Measurements from ENCODE around the gene TP53I3.
A peak's percentile ranks its signal among the peaks of the same experiment; 100 is the strongest.
"Not testable (repeated sequence)": the region's sequence is repeated elsewhere in the genome, so short reads cannot be mapped to it uniquely, and the experiment has no call there.

TP53I3 gene

GRCh38 chr2:24100732-24101131 is 16.1 kb upstream of the TP53I3 start:
- not testable (repeated sequence) for DNase-seq (ENCODE audit: low read depth)

DNA sequence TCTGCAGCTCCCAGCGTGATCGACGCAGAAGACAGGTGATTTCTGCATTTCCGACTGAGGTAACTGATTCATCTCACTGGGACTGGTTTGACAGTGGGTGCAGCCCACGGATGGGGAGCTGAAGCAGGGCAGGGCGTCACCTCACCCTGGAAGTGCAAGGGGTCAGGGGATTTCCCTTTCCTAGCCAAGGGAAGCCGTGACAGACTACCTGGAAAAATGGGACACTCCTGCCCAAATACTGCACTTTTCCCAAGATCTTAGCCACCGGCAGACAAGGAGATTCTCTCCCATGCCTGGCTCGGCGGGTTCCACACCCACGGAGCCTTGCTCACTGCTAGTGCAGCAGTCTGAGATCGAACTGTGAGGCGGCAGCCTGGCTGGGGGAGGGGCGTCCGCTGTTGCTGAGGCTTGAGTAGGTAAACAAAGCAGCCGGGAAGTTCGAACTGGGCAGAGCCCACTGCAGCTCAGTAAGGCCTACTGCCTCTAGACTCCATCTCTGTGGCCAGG is 10.6 kb upstream of the TP53I3 start:
- not testable (repeated sequence) for DNase-seq (ENCODE audit: low read depth)

DNA sequence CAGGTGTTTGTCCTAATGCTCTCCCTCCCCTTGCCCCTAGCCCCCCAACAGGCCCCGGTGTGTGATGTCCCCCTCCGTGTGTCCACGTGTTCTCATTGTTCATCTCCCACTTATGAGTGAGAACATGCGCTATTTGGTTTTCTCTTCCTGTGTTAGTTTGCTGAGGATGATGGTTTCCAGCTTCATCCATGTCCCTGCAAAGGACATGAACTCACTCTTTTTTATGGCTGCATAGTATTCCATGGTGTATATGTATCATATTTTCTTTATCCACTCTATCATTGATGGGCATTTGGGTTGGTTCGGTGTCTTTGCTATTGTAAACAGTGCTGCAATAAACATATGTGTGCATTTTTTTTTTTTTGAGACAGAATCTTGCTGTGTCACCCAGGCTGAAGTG is 8.6 kb upstream of the TP53I3 start:
- not testable (repeated sequence) for DNase-seq (ENCODE audit: low read depth)

GRCh38 chr2:24088821-24089359 is 4.3 kb upstream of the TP53I3 start:
- DNase-seq (ENCODE audit: low read depth) = no peak

- DNase-seq (ENCODE audit: low read depth) = no peak
Measured at GRCh38 chr2:24087032-24087431, 2.4 kb upstream of the TP53I3 start.

GRCh38 chr2:24086241-24086640 is 1.6 kb upstream of the TP53I3 start:
- no peak for DNase-seq (ENCODE audit: low read depth)

DNA sequence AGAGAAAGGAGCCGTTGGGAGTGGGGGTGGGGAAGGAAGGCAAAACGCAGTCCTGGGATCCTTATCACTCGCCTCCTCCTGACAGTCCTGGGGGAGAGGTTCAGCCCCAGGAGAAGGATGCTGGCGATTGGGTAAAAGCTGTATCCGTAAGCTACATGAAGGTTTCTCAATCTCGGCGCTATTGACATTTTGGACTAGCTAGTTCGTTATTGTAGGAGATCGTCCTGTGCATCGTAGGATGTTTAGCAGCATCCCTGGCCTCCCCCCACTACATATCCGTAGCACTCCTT is 511 bp upstream of the TP53I3 start:
- DNase-seq (ENCODE audit: low read depth) = no peak

DNA sequence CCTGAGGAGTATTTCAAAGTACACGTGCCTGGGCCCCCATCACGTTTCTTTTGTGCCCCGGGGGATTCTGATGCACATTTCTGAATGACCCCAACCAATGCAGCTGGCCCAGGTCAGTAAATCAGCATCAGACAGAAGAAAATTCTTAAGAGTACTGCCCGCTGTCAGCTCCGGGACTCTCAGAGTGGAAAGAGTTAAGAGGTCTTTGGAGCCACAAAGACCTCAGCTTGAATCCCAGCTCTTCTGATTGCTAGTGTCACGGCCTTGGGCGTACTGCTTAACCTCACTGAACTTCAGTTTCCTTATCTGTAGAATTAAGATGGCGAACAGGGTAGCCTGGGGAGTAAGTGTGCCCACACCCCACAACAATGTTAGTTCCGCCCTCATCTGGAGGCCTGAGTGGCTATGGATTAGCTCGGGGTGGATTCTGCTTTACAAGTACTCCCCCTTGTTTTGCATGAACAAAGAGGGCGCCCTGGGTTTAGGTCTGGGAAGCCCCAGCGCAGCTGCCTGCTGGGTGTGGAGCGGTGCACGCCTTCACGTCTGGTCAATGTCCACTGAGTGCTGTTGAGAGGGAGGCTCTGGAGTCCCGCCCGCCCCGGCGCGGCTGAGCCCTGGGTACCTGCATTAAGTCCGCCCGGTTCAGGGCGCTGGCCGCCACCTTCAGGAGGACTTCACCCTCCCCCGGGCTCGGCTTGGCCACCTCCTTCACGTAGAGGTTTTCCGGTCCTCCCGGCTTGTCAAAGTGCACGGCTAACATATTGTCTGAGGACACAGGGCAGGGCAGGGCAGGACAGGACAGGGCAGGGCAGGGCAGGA is 858 bp downstream of the TP53I3 start:
- DNase-seq (ENCODE audit: low read depth) = peak; percentile 56

GRCh38 chr2:24082787-24083566 is 1.7 kb downstream of the TP53I3 start:
- DNase-seq (ENCODE audit: low read depth) = no peak

DNA sequence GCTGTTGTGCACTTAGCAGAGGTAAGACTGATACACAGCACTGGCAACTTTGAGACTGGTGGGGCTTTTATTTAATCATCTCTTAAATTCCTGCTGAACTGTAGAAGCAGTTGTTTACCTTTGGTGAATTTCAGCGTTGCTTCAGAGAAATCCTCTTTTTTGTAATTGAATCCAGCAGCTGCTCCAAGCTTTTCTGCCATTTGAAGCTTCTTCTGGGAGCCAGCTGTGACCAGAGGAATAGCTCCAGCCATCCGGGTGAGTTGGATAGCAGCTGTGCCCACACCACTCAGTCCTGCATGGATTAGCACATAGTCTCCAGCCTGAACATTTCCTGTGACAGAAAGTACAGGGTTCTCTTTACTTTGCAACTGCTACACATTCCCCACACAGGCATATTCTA is 3.9 kb downstream of the TP53I3 start:
- no peak for DNase-seq (ENCODE audit: low read depth)

DNA sequence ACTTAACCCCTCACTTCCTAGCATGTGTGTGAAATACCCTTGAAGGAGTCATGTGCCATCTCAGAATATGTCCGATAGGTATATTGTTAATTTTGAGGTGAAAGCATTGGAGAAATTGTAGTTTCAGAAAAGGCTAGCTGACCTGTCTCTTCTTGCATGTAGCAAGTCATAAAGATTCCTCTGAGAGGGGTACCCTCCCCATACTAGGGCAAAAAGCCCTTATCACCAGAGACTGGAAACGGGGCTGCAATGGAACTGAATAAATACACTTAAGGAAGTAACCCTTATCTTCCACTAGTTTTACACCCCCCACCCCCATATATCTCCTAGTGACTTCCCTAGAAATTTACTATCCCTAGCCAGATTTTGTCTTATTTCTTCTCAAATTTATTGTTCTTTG is 6.8 kb downstream of the TP53I3 start:
- no peak for DNase-seq (ENCODE audit: low read depth)

- no peak for DNase-seq (ENCODE audit: low read depth)
Measured at GRCh38 chr2:24077535-24077877, 7.1 kb downstream of the TP53I3 start.

DNA sequence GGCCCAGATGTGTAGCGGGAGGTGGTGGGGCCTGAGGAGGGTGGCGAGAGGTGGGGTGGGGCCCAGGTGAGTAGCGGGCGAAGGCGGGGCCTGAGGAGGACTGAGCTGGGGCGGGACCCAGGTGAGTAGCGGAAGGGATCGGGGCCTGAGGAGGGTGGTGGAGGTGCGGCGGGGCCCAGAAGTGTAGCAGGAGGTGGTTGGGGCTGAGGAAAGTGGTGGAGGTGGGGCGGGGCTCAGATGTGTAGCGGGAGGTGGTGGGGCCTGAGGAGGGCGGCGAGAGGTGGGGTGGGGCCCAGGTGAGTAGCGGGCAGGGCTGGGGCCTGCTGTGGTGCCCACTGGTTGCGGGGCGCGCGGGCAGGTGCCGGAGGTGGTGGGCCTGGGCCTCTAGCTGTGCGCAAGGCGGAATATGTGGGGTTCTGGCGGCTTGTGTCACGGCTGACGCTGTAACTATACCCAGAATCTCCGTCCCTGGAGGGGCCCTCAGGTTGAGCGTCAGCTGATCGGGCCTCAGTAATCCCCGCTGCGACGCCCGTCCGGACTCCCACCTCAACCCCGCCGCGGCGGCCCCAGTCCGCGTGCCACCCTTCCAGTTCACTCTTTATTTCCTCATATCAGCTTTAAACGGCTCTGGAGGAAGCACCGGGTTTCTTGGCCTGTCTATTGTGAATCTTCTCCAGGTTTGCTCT is 7.6 kb downstream of the TP53I3 start:
- DNase-seq (ENCODE audit: low read depth) = no peak

GRCh38 chr2:24075915-24076848 is 8.5 kb downstream of the TP53I3 start, which contains the start of gene SF3B6:
TSS of gene SF3B6 (minus strand) at chr2:24076326. CDS start at chr2:24076229, 97 bp downstream.
- peak; percentile 97 for DNase-seq (ENCODE audit: low read depth)

DNA sequence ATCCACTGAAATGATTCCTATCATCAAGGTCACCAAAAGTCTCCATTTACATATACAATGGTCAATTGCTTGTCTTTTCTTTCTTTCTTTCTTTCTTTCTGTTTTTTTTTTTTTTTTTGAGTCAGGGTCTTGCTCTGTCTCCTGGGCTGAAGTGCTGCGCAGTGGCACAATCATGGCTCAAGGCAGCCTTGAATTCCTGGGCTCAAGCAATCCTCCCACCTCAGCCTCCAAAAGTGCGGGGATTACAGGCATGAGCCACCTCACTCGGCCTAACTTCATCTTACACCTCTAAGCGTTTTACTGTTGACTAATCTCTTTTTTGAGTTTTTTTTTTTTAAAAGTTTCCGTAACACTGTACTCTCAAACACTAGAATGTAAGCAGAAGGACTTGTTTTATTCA is 9.4 kb downstream of the TP53I3 start:
- no peak for DNase-seq (ENCODE audit: low read depth)

GRCh38 chr2:24073816-24074215 is 10.8 kb downstream of the TP53I3 start:
- no peak for DNase-seq (ENCODE audit: low read depth)

- DNase-seq (ENCODE audit: low read depth) = no peak
Measured at GRCh38 chr2:24072259-24072658, 12.4 kb downstream of the TP53I3 start.

DNA sequence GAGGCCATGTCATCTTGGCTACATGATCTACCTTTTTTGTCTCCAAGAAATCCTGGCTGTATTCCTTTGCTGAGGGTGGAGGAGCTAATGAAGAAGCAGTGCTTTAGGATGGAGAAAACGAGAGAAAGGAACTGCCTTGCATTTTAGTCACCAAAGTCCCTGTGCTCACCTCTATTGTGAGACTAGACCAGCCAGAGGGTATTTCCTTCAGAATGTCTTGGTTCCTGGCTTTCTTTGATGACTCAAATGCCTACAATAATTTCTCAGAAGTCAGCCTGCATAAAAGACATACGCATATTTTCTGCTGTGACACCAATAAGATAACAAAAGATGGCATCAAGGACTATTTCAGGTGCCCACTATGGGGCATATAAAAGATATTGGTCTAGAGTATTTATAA is 19.3 kb downstream of the TP53I3 start:
- DNase-seq (ENCODE audit: low read depth) = no peak

GRCh38 chr2:24058564-24059271 is 25.9 kb downstream of the TP53I3 start:
- DNase-seq (ENCODE audit: low read depth) = no peak

DNA sequence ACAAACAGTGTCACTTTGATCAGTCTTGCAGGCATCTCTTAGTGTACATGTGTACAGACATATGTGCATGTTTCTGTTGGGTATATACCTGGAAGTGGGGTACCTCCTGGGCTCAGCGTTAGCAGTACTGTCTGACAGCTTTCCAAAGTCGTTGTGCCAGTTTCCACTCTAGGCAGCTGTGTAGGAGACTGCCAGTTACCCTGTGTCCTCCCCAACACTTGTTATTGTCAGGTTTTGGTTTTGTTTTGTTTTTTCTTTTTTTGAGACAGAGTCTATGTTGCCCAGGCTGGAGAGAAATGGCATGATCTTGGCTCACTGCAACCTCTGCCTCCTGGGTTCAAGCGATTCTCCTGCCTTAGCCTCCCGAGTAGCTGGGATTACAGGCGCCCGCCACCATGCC is 28.9 kb downstream of the TP53I3 start:
- DNase-seq (ENCODE audit: low read depth) = no peak
